ENCODE data around the gene PLOD3. TPM values are rescaled to one million over a fixed set of nuclear protein-coding genes. Genes with fewer than 3 reads are reported as not detected.

Gene PLOD3
- total and polyA plus RNA-seq, 9 of the 15 experiments (the other 6 are each of a cell fraction or from before 2014, with no cell fraction given) = 2.8 to 101 (median 30.9) TPM

- no peak for TF ChIP-seq SRSF7 (optimal IDR thresholded peaks at IDR 0.05; ENCODE audit: low read depth, low read length)
- no peak for TF ChIP-seq GABPA (tag; conservative IDR thresholded peaks at IDR 0.05; ENCODE audit: low read depth)
- TF ChIP-seq ATF4 (CRISPR knock-in tag; IDR thresholded peaks at IDR 0.05) = no peak
- TF ChIP-seq NKRF (IDR thresholded peaks at IDR 0.05; ENCODE audit: borderline replicate concordance) = no peak
- TF ChIP-seq FOS (IDR thresholded peaks at IDR 0.05; ENCODE audit: extremely low read depth, insufficient read length) = no peak
- no peak for TF ChIP-seq ETV6 (IDR thresholded peaks at IDR 0.05; ENCODE audit: borderline replicate concordance in 1 of 2, low read depth in 2 of 2, low read length in 1 of 2)
- TF ChIP-seq ETV6 (CRISPR knock-in tag; IDR thresholded peaks at IDR 0.05; ENCODE audit: borderline replicate concordance) = no peak
- peak; percentile 91 for TF ChIP-seq TEAD4 (IDR thresholded peaks at IDR 0.05; ENCODE audit: low read length)
- no peak for TF ChIP-seq TEAD4 (CRISPR knock-in tag; IDR thresholded peaks at IDR 0.05; ENCODE audit: borderline replicate concordance)
- TF ChIP-seq NONO (IDR thresholded peaks at IDR 0.05; ENCODE audit: low read depth in 2 of 2, low read length in 1 of 2) = no peak
- TF ChIP-seq ZNF165 (CRISPR knock-in tag; IDR thresholded peaks at IDR 0.05; ENCODE audit: borderline replicate concordance) = no peak
- peak; percentile 81 for TF ChIP-seq NFIC (IDR thresholded peaks at IDR 0.05)
- no peak for TF ChIP-seq MBD2 (IDR thresholded peaks at IDR 0.05; ENCODE audit: borderline replicate concordance, low read depth)
- TF ChIP-seq CREB3L1 (IDR thresholded peaks at IDR 0.05; ENCODE audit: borderline replicate concordance, low read depth) = no peak
- TF ChIP-seq HDAC2 (IDR thresholded peaks at IDR 0.05) = 0 out of 2 replicates have a peak, but pooled peaks have one; percentile 50
- TF ChIP-seq YY1 (IDR thresholded peaks at IDR 0.05; ENCODE audit: borderline replicate concordance in 1 of 3, control insufficient read depth in 1 of 3, extremely low read depth in 1 of 3, insufficient read depth in 3 of 3, insufficient read length in 1 of 3, insufficient replicate concordance in 2 of 3, low read depth in 1 of 3, low read length in 2 of 3) = peak in 2 of 3 experiments; percentile 4 to 28
- TF ChIP-seq ZNF717 (CRISPR knock-in tag; IDR thresholded peaks at IDR 0.05) = no peak
- no peak for TF ChIP-seq CTCFL (IDR thresholded peaks at IDR 0.05; ENCODE audit: borderline replicate concordance, insufficient read depth, low read depth, low read length, poor library complexity, severe bottlenecking)
- TF ChIP-seq CBX1 (IDR thresholded peaks at IDR 0.05; ENCODE audit: low read depth) = no peak
- TF ChIP-seq MTA2 (IDR thresholded peaks at IDR 0.05; ENCODE audit: low read depth) = peak; percentile 75
- peak; percentile 61; the same call in 1 of the 2 replicates for TF ChIP-seq ZKSCAN1 (IDR thresholded peaks at IDR 0.05; ENCODE audit: low read depth, low read length)
- TF ChIP-seq SAFB (IDR thresholded peaks at IDR 0.05; ENCODE audit: borderline replicate concordance, low read depth, low read length) = no peak
Observed at GRCh38 chr7:101233907-101234547, 16.6 kb upstream of the PLOD3 start (continued).

Data from K562 (cell line).